C4-2B (cell line): ENCODE data around the gene PTPRT.

ENCODE experiments used
- CTCF ChIP-seq: fragments of 450-650 bp; conservative IDR thresholded peaks from 2 replicates; pipeline ENCODE4 v1.5.1; 2017; ENCODE audit warnings: mild to moderate bottlenecking
- ZFX ChIP-seq: fragments of 450-650 bp; IDR thresholded peaks from 2 replicates; pipeline ENCODE4 v1.6.1; 2017

GRCh38 chr20:42360621-42361020, 829.1 kb downstream of the PTPRT start:
- TF ChIP-seq CTCF (no peak), ZFX (no peak)
